ENCODE data around the gene GPLD1. TPM values are rescaled to one million over a fixed set of nuclear protein-coding genes. Genes with fewer than 3 reads are reported as not detected.
A peak's percentile ranks its signal among the peaks of the same experiment; 100 is the strongest.

Gene GPLD1
- total and polyA plus RNA-seq, 10 donors = 0.15 to 4.3 (median 1.8) TPM

DNA sequence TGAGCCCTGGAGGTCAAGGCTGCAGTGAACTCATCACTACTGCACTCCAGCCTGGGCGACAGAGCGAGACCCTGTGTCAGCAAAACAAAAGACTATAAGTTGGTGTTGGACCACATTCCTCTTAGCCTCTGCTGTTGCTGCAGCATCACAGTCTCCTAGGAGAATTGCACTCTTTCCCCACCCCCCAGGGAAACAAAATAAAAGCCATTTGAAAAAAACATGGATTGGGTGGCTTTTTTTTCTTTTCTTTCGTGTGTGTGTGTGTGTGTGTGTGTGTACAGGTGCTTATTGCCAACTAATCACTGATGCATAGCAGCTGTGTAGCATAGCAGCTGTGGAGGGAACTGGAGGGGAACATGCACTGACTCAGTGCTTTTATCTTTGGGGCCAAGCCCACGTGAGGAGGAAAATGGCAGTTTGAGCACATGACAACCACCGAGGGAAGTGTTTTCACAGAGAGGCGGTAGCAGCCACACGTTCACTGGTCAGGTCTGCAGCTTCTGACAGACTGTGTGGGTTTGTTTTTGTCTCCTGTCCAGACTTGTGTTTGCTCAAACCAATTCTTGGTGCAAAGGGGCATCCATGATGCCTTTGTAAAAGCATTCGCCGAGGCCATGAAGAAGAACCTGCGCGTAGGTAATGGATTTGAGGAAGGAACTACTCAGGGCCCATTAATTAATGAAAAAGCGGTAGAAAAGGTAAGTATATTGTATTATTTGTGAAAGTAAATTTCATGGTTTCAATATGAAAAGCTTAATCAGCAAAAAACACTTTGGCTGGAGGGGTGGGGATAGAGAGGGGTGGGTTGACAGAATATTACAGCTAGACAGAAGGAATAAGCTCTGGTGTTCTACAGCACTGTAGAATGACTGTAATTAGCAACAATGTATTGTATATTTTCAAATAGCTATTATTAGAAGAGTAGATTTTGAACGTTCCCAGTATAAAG lies 33.1 kb upstream of the GPLD1 start:
- Histone ChIP-seq H3K27me3 (replicated peaks in 1 of 7) (no peaks in the 10 kb centered on the region), H3K4me1 (peaks cover 0 to 32% (median 18%) of the 10 kb centered on the region in 6 donors), H3K9me3 (no peaks in the 10 kb centered on the region), H3K27ac (peak overlapping the region in 3 of 8 donors; percentile 23 to 31 (median 25)), H3K36me3 (no peaks in the 10 kb centered on the region), H3K4me3 (no peak overlapping the region)
- WGBS, 5 donors = 68 to 75% (median 70%) methylated on average over 13 of the region's 13 CpGs
- intact Hi-C loops (cut with DNase I; ENCODE audit: low total_unique reads) = no loop called here
- DNase-seq = no peak
- TF ChIP-seq POLR2AphosphoS5 (IDR thresholded peaks at IDR 0.05) (no peak), POLR2A (IDR thresholded peaks at IDR 0.05) (no peak)
- TF ChIP-seq, protein P1, sequence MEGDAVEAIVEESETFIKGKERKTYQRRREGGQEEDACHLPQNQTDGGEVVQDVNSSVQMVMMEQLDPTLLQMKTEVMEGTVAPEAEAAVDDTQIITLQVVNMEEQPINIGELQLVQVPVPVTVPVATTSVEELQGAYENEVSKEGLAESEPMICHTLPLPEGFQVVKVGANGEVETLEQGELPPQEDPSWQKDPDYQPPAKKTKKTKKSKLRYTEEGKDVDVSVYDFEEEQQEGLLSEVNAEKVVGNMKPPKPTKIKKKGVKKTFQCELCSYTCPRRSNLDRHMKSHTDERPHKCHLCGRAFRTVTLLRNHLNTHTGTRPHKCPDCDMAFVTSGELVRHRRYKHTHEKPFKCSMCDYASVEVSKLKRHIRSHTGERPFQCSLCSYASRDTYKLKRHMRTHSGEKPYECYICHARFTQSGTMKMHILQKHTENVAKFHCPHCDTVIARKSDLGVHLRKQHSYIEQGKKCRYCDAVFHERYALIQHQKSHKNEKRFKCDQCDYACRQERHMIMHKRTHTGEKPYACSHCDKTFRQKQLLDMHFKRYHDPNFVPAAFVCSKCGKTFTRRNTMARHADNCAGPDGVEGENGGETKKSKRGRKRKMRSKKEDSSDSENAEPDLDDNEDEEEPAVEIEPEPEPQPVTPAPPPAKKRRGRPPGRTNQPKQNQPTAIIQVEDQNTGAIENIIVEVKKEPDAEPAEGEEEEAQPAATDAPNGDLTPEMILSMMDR (IDR thresholded peaks at IDR 0.05 in 8 of 11, conservative IDR thresholded peaks at IDR 0.05 in 3 of 11) = no peak

DNA sequence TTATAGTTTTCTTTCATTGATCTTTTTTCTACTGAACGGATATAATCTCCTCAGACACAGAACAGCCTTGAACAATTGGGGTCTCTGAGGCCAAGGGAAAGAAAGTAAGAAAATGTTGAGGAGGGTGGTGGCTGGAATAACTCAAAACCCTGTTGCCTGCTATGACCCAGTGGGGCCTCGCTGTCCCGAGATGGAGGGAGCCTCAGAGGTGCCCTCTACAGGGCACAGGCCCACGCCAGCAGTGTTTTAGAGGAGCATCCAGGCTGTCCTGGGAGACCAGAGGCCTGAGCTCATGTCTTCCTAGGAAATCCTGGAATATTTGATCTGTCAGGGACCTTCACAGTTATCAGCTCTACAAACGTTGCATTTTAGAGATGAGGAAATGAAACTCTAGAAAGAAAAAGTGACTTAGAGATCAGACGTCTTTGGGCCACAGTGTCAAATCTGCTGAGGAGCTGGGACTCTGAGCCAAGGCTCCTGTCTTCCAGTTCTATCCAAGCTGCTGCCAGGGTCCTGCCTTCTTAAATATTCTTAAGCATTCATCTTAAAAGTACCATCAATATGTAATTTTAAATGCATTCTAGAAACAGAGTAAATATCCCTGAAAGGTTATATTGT lies 31.7 kb upstream of the GPLD1 start:
- Histone ChIP-seq H3K36me3 (peaks cover 0 to under 1% (median 0%) of the 10 kb centered on the region in 6 donors), H3K9me3 (no peaks in the 10 kb centered on the region), H3K4me3 (no peak overlapping the region), H3K4me1 (peaks cover 0 to 38% (median 23%) of the 10 kb centered on the region in 6 donors), H3K27me3 (replicated peaks in 1 of 7) (no peaks in the 10 kb centered on the region), H3K27ac (peak overlapping the region in 2 of 8 donors; percentile 9 to 35)
- WGBS, 5 donors = 27 to 41% (median 36%) methylated on average over 6 of the region's 6 CpGs
- TF ChIP-seq POLR2A (IDR thresholded peaks at IDR 0.05) = no peak
- no peak for TF ChIP-seq POLR2AphosphoS5 (IDR thresholded peaks at IDR 0.05)
- TF ChIP-seq, protein P1 (IDR thresholded peaks at IDR 0.05 in 8 of 11, conservative IDR thresholded peaks at IDR 0.05 in 3 of 11) = peak in 9 of 11 experiments; percentile 10 to 63 (median 54)
- intact Hi-C loops (cut with DNase I; ENCODE audit: low total_unique reads) = no loop called here
- DNase-seq = peak; percentile 82

DNA sequence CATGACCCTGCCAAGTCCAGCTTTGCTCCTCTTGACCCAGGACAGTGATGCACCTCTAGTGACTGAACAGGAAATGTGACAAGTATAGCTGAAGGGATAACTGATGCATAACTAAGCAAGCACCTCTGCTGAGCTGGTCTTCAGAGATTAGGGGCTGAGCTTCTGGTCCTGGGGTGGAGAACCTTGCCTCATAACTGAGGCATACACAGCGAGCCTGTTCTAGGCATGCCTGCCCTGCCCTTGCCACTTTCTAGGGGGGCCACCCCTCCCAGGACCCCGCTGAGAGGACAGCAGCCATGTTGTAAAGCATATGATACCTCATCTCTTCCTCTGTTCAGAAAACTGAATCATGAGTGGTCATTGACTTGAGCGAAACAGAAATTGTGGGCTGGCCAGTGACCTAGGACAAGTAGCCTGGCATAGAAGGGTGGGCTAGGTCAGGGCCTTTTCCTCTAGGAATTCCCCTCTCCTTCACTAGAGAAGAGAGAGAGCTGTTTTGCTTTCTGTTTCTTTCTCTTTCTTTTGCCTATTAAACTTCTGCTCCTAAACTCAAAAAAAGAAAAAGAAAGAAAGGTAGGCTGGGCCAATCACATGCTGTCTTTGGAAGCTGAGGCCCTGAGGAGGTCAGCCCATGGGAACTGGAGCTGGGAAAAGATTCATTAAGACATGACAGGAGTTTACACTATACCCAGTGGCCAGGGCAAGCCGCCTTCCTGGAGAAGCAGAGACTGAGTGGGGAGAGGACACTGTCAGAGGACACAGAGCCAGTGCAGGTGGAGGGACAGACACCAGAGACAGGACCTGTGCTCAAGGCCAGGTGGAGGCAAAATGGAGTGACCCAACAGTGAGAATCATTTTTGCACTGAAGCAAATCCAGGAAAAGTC lies 28.5 kb upstream of the GPLD1 start:
- TF ChIP-seq POLR2A (IDR thresholded peaks at IDR 0.05) = no peak
- peak in 1 of 3 donors; percentile 33 for TF ChIP-seq POLR2AphosphoS5 (IDR thresholded peaks at IDR 0.05)
- TF ChIP-seq, protein P1 (IDR thresholded peaks at IDR 0.05 in 8 of 11, conservative IDR thresholded peaks at IDR 0.05 in 3 of 11) = no peak
- Histone ChIP-seq H3K4me3 (peak overlapping the region in 1 of 8 donors; percentile 31), H3K27me3 (replicated peaks in 1 of 7) (no peaks in the 10 kb centered on the region), H3K4me1 (peaks cover 0 to 38% (median 23%) of the 10 kb centered on the region in 6 donors), H3K27ac (peak overlapping the region; percentile 44 to 90 (median 78)), H3K36me3 (peaks cover 0 to 28% (median 13%) of the 10 kb centered on the region in 6 donors), H3K9me3 (no peaks in the 10 kb centered on the region)
- 45 to 76% (median 68%) methylated on average over 4 of the region's 4 CpGs for WGBS, 5 donors
- intact Hi-C loops (cut with DNase I; ENCODE audit: low total_unique reads) = no loop called here
- no peak for DNase-seq
